Right forelimb (tissue), 1 donor: ENCODE measurements around the gene PDE4D.
"Not testable (repeated sequence)": the region's sequence is repeated elsewhere in the genome, so short reads cannot be mapped to it uniquely, and the experiment has no call there.

Experiments
- DNase-seq: peaks from one replicate; pipeline ENCODE4 v3.0.0-alpha.2; 2018

The PDE4D gene

DNA sequence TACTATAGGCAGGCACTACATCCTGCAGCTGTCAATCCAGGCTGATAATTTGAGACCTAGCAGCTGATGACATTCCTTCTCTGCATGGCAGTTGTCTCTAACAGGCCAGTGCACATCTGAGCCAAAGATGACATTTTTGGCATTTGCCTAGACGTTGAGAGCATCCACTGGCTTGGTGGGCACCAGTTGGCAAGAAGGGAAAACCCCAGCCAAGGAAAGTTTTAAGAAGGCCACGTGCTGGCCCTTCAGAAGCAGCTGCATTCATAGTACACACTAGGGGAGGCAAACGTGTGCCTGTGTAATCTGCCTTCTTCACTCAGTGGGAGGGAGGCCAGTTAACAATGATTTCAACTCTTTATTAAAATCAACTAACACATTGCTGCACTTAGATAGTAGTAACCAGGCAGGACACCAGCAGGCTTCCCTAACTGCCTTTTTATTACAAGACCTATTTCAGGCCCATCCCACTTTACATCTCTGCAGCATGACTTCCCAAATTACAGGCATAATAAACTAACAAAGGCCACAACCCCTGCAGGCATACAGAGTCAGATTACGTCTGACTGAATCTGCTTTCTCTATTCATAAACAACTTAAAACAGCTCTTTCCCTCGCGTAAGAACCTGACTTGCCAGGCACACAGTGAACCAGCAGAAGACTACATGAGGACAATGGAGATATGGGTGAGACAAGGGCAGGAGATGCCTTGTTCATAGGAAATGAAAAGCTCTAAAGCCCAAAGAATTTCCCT lies 576.3 kb downstream of the PDE4D start:
- no peak for DNase-seq

DNA sequence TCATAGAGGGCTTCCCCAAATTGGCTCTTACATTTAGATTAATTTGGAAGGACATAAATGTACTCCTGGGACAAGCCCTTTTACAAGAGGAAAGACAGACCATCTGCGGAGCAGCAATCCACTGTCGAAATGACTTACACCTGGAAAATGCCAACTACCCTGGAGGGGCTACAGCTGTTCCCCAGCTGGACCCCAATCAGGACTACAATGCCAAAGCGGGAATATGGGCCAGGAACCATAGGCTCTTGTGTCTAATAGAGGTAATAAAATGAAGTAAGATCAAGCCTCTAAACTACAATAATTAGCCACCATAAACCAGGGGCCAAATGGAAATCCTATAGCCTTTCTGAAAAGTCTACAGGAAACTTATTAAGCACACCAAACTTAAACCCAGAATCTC lies 581.3 kb downstream of the PDE4D start:
- no peak for DNase-seq

DNA sequence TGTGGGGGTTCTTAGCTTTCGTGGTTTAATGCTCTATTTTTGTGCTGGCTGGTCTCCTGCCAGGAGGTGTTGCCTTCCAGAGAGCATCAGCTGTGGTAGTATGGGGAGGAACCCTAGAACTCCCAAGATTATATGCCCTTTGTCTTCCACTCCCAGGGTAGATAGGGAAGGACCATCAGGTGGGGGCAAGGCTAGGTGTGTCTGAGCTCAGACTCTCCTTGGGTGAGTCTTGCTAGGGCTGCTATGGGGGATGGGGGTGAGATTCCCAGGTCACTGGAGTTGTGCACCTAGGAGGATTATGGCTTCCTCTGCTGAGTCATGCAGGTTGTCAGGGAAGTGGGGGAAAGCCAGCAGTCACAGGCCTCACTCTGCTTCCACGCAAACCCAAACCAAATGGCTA lies 584.8 kb downstream of the PDE4D start:
- not testable (repeated sequence) for DNase-seq

DNA sequence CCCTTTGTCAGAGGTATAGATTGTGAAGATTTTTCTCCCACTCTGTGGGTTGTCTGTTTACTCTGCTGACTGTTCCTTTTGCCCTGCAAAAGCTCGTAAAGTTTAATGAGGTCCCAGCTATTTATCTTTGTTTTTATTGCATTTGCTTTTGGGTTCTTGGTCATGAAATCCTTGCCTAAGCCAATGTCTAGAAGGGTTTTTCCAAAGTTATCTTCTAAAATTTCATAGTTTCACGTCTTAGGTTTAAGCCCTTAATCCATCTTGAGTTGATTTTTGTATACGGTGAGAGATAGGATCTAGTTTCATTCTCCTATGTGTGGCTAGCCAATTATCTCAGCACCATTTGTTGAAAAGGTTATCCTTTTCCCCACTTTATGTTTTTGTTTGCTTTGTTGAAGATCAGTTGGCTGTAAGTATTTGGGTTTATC lies 590.2 kb downstream of the PDE4D start:
- not testable (repeated sequence) for DNase-seq

DNA sequence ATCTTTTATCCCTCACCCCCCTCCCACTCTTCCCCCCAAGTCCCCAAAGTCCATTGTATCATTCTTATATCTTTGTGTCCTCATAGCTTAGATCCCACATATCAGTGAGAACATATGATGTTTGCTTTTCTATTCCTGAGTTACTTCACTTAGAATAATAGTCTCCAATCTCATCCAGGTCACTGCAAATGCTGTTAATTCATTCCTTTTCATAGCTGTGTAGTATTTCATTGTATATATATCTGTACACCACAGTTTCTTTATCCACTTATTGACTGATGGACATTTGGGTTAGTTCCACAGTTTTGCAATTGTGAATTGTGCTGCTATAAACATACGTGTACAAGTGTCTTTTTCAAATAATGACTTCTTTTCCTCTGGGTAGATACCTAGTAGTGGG lies 591.0 kb downstream of the PDE4D start:
- DNase-seq, result not testable (repeated sequence)

DNA sequence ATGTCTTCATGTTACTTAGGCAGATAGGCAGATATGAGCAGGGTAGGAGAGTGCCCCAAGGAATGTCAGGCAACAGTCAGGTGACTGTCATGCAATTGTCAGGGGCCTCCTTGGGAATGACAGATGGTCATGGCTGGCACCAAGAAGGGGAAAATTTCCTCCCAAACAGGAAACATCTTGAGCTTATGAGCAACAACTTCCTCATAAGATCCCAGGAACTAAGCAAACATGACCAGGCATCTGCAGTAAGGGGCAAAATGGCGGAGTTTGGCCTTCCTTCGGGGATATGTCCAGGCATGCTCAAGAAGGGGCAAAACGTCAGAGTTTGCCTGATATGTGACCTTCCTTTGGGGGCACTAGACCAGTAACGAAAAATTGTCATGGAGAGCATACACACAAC lies 591.8 kb downstream of the PDE4D start:
- DNase-seq, result no peak

DNA sequence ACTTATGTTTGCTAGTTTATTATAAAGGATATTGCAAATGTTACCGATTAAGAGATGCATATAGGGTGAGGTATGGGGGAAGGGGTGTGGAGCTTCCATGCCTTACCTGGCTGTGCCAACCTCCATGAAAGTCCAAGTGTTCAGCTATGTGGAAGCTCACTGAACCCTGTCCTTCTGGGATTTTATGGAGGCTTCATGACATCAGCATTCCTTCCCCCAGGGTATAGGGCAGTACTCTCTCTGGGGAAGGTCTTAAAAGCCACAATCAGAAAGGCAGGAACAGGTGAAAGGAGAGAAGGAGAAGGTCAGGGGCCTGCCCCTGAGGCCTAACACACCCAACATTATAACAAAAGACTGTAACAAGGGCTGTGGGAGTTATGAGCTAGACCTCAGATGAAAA lies 592.6 kb downstream of the PDE4D start:
- no peak for DNase-seq

DNA sequence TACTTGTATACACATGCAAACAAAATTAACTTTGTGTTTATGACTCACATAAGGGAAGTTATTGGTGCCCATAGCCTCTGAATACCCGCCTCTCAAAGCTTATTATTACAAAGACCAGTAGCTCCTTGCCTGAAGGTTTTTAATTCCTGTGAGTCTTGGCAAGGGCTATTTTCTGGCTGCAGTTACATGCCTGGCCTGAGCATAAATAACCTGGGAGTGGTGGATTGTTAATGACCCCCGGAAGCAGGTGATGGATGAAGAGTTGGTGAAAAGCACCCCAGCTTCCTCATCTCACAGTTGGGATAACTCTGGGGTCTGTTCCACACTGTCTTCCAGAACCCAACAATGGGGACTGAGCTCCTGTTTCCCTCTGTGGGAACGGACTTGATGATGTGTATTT lies 594.5 kb downstream of the PDE4D start:
- DNase-seq, result no peak

DNA sequence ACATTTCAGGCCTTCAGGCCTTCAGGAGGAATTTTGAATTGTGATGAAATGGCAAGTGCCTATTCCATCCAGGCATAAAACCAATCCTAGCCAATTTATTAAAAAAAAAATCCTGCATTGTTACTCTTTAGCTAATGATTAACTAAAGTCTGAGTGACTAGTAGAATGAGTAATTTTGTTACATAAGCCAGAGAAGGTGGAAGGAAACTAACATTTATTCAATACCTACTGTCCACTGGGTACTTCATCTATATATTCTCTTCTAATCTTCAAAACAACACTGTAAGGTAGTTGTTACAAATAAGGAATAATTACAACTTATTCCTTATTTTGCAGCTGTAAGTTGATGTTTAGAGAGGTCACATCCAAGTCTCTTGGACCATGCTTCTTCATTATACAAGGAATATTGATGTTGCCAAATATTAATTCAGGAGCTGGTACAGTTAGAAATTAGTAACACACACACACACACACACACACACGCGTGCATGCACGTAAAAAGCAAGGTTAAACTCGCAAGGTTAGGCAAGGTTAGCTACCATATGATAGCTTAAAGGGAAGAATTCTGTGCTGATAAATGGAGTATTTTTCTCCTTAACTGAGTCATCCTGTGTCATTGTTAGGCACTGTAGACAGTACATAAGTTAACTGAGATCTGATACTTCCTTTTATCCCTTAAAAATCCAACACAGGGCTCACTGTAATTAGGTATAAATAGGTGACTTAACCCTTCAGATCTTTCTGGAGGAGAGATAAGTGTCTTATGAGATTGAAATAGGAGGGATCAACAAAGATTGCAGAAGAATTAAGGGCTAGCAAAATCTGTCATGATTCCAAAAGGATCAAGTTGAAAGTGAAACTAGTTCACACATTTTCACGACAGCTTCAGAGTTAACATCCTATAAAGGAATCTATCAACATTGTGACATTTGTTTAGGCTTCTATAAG lies 596.9 kb downstream of the PDE4D start:
- DNase-seq, result no peak

DNA sequence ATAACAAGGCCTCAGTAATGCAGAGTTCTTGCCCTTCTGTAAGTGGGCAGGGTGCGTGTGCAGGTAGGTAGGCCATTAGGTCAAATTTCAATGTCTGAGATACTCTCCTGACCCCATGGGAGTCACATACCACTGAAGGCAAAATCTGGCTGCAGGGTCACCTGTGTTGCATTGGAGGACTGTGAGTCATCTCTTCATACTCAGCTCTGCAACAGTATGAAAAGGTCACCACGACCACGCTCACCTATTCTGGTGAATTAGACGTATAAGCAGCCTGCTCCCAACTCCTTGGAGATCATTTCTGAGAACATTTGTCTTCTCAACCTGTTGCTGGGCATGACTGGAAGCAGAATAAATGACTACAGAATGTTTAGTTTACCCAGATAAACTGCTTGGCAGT lies 599.8 kb downstream of the PDE4D start:
- no peak for DNase-seq

DNA sequence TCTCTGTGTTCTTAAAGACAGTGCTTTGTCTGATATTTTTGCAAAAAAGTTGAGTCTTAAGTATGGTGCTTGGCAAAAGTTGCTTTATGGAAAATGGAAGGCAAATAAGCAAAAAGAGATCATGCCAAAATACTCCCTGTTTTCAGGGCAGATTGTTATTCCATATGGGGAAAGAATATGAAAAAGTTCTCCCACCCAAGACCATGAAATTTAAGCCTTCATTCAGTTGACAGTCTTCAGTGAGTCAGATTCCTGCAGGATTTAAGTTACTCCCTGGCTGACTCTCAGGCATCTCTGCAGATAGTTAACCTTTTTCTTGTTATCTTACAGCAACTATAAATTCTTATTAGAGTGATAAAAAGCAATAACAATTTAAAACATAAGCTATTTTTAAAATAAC lies 601.6 kb downstream of the PDE4D start:
- DNase-seq, result no peak

DNA sequence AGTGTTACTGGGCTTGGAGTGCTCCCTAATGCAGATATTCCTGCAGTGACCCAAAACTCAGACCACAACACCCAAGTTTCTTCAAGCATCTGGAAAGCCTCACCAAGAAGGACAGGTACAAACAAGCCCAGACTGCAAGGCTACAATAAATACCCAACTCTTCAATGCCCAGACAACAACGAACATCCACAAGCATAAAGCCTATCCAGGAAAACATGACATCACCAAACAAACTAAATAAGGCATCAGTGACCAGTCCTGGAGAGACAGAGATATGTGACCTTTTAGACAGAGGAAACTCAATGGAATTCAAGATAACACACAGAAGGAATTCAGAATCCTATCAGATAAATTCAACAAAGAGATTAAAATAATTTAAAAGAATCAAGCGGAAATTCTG lies 605.6 kb downstream of the PDE4D start:
- DNase-seq, result no peak

DNA sequence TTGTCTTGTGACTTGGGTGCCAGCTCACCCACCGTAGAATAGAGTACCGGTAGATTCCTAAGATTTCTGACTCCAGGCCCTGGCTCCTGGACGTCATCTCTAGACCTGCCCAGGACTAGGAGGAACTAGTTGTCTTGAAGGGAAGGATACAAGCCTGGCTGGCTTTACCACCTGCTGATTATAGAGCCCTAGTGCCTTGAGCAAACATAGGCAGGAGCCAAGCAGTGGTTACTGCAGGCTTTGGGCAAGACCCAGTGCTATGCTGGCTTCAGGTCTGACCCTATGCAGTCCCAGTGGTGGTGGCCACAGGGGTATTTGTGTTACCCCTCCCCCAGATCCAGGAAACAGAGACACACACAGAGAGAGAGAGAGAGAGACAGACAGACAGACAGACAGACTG lies 606.2 kb downstream of the PDE4D start:
- no peak for DNase-seq

DNA sequence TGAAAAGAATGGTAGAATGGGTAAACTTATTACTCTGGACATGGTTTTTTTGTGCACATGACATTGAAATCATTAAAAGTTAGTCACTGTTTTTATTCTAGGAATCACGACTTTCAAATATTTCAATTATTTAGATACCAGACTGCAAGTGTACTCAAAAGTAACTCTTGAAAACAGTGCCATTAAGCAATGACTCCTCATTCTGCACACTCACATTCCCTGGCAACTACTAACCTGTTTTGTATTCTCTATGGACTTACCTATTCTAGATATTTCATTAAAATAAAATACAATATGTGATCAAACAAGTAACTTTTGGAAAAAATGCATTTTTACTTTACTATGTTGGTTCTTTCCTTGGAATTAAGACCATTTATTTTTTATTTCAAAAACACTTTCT lies 607.0 kb downstream of the PDE4D start:
- no peak for DNase-seq

DNA sequence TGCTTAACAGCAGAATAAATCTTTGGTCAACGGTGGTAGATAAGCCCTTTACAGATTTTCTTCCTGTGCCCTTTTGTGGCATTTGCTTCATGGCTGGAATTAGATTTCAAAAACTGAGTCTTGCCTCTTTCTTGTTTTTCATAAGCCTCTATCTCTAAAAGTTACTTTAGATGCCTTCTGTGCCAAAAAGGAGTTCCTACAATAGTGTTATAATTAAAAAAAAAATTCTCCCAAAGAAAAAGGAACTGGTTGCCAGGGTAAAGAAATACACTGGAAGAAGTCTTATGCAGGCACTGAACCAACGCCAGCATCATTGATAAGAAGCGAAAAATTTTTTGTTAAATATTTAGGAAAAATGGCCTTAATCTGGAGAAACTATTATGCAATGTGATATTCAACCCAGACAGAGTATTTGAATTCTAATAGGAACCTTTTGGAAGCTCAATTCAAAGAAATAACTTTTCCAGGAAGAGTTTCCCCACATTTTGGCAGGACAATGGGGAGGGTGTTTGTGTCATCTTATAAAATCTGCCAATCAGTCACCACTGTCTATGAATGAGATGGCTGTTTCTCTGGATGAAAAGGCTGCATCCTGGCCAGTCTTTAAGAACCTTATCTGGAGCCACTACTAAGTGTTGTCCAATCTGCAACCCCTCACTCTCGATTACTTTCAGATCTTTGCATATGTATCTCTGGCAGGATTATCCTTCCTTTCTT lies 608.1 kb downstream of the PDE4D start:
- DNase-seq, result no peak

DNA sequence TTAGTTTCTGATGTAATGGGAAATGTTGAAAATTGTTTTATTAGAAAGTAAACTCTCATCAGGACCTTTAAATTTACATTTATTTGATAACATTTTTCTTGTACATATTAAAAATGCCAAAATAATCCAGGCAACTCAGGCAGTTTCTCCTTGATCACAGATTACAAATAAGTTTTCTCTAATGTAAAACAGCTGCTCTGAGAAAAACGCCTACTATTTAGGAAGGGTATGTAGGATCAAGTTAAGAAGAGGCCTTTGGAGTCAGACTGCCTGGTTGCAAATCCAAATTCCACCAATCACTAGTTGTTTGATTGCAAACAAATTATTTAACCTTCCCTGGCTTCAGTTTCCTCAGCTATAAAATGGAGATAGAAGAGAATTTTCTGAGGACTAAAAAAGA lies 610.8 kb downstream of the PDE4D start:
- DNase-seq, result no peak

DNA sequence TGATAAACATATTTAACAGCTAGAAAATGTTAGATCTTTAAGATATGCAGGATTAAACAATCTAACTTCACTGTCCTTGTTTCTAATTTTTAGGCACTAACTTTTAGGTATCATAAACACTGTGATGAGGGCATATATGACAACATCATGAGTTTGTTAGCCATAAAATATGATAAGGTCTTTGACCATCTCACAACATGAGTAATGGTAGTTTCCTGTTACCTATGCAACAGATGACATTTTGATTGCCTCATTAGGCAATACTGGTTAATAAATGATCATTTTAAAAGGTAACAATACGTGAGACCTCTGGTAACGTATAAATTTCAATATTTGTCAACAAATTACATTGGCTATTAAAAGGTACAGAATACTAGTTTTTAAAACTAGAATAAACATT lies 613.5 kb downstream of the PDE4D start:
- no peak for DNase-seq

DNA sequence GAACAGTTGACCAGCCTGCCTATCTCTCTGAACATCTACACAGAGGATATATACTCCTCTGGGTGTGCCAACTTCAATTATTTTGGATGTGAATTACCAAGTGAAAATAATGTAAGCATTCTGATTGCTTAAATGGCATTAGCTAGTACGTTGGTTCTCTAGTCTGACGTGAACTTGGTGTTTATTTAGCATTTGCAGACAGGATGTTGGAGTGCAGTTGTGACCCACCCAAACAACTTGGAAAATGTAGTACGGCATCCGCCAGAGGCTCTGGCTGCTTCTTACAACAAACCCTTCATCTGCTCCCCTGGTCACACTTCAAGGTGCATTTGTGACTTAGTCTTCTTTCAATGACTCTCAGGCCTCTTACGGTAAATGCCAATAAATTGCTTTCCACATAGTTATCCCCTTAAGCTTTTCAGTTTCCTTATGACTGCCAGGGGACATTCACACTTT lies 616.6 kb downstream of the PDE4D start:
- DNase-seq, result peak; percentile 56

DNA sequence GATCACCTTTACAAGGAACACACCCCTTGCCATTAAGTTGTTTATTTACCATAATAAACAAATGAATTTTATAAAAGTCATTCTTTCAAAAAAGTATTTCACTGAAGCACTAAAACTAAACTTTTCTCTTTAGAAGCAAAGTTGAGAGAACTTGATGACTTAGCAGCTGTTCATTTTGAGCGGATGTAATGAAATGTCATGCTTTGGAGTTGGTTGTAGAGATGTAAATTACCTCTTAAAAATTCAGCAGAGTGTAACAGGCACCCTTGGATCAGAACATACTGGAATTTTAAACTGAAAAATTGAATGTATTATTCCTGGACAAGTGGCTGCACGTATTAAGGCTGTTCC lies 617.2 kb downstream of the PDE4D start:
- no peak for DNase-seq

DNA sequence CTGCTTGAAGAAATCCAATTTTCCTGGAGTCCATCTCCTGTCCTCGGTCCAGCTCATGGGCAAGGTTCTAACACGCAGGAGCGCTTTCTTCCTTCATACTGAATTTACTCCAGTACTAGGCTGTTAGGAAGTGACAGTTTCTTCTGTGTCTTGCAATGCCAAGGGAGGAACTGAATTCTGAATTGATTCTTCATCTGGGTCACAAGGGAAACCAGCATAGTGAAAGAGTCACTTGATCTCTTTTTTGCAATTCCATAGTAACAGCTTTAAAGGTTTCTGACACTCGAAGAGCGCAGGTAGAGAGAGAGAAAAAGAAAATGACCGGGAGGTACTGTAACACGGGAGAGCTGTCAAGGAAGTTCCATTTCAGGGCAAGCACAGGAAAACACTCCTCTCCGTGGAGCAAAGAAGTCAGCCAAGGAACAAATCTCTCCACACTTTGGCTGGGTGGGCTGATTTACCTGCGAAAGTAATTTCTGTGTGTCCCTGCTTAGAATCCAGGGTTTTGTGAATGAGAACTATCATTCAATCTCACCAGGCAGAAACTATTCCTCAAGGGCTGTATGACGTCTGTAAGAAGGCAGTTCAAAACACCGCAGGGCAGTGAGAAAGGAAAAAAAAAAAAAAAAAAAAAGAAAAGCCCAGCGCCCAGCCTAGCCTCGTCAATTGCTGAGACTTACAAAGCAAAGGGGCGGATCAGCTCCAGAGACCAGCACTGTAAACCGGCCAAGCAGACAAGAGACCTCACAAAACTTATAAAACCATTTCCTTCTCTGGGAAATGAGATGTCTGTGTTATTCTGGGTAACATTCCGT lies 617.8 kb downstream of the PDE4D start:
- peak; percentile 78 for DNase-seq

DNA sequence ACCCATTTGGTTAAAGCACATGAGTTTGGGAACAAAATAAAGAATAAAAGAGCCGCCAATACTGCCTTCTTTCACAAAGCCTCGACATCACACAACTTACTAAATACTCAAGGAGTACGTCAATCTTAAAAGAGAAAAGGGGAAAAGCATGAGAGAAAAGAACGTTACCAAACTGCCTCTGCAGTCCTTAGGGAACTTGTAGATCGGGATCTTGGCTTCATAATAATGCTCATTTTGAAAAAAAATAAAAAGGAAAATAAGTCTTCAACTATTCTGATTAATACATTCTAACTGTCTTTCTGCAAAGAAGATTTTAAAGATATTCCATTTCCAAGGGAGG lies 618.4 kb downstream of the PDE4D start:
- DNase-seq, result no peak

DNA sequence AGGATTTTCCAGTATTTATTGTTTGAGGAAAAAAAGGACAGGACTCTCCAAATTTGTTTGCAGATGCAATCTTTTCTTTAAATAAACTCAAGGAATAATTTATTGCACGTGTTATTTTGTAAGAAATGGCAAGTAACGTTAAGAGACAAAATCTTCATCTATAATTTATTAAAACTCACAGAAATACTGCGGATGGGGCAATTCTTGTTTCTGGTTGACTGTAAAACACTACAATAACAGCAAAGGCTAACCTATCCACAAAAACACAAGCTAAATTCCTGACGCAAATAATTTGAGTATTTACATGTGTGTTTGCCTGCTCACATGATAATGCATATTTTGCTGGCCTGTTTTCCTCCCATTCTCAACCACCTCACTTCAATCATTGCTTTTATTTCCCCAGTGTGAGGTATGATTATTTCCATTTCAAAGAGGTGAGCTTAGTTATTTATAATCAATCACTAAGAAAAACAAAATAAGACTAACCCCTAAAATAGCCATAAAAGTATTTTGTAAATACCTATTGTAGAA lies 619.4 kb downstream of the PDE4D start:
- DNase-seq, result no peak
